ENCODE results near the gene SIMC1.
A peak's percentile ranks its signal among the peaks of the same experiment; 100 is the strongest.
"Not testable (repeated sequence)": the region's sequence is repeated elsewhere in the genome, so short reads cannot be mapped to it uniquely, and the experiment has no call there.

SIMC1 gene

GRCh38 chr5:176237971-176238644, at the start of gene SIMC1:
Gene SIMC1 (plus strand): TSS chr5:176238424. CDS start chr5:176238509, 85 bp downstream.
- peak in 13 of 51 donors; percentile 1 to 38 (median 14) for DNase-seq

- DNase-seq = no peak
Measured at GRCh38 chr5:176188506-176189193, 49.6 kb upstream of the SIMC1 start.

- DNase-seq = no peak
Measured at GRCh38 chr5:176189857-176190256, 48.4 kb upstream of the SIMC1 start.

GRCh38 chr5:176190886-176191755, 47.1 kb upstream of the SIMC1 start:
- DNase-seq = no peak

- DNase-seq = no peak
Measured at GRCh38 chr5:176192094-176192721, 46.0 kb upstream of the SIMC1 start.

GRCh38 chr5:176192722-176193117, 45.5 kb upstream of the SIMC1 start:
- DNase-seq = not testable (repeated sequence)

GRCh38 chr5:176193636-176194035, 44.6 kb upstream of the SIMC1 start:
- not testable (repeated sequence) for DNase-seq

- peak in 4 of 51 donors; percentile 6 to 22 (median 11) for DNase-seq
Measured at GRCh38 chr5:176194238-176195083, 43.8 kb upstream of the SIMC1 start.

- DNase-seq = not testable (repeated sequence)
Measured at GRCh38 chr5:176195084-176195413, 43.2 kb upstream of the SIMC1 start.

GRCh38 chr5:176195487-176196207, 42.6 kb upstream of the SIMC1 start:
- not testable (repeated sequence) for DNase-seq

- not testable (repeated sequence) for DNase-seq
Measured at GRCh38 chr5:176196781-176197180, 41.4 kb upstream of the SIMC1 start.

GRCh38 chr5:176197234-176197858, 40.9 kb upstream of the SIMC1 start:
- not testable (repeated sequence) for DNase-seq

- not testable (repeated sequence) for DNase-seq
Measured at GRCh38 chr5:176198299-176198698, 39.9 kb upstream of the SIMC1 start.

GRCh38 chr5:176198991-176199733, 39.1 kb upstream of the SIMC1 start:
- DNase-seq = not testable (repeated sequence)

- DNase-seq = not testable (repeated sequence)
Measured at GRCh38 chr5:176199803-176200399, 38.3 kb upstream of the SIMC1 start.

- no peak for DNase-seq
Measured at GRCh38 chr5:176201811-176202210, 36.4 kb upstream of the SIMC1 start.

GRCh38 chr5:176203086-176203485, 35.1 kb upstream of the SIMC1 start:
- DNase-seq = no peak

- not testable (repeated sequence) for DNase-seq
Measured at GRCh38 chr5:176203535-176203934, 34.7 kb upstream of the SIMC1 start.

Data from hypothalamus (tissue), 51 donors.